NCI-H128 (cell line): Measurements from ENCODE around the gene IL12RB1.
"Not testable (repeated sequence)": the region's sequence is repeated elsewhere in the genome, so short reads cannot be mapped to it uniquely, and the experiment has no call there.

ENCODE experiments used
- DNase-seq: peaks from one replicate; lab custom pipeline; 2025; ENCODE audit not compliant: unreplicated experiment; lab: John Stamatoyannopoulos, UW

The IL12RB1 gene

DNA sequence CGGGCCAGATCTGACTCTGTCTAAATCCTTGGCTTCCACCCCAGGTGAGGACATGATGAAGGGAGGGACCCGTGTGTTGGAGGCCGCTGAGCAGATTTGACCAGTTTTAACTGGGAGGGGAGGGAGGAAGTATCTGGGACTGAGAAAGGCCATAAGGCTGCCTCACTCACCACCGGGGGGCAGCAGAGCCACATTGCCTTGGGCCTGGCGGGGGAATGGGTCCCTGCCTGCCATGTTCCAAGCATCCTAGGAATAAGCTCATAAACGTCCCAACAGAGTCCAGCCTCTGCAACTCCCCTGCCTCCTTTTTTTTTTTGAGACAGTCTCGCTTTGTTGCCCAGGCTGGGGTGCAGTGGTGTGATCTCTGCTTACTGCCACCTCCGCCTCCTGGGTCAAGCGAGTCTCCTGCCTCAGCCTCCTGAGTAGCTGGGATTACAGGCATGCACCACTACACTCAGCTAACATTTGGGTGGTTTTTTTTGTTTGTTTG lies 26.3 kb upstream of the IL12RB1 start:
- DNase-seq: peak; percentile 60

DNA sequence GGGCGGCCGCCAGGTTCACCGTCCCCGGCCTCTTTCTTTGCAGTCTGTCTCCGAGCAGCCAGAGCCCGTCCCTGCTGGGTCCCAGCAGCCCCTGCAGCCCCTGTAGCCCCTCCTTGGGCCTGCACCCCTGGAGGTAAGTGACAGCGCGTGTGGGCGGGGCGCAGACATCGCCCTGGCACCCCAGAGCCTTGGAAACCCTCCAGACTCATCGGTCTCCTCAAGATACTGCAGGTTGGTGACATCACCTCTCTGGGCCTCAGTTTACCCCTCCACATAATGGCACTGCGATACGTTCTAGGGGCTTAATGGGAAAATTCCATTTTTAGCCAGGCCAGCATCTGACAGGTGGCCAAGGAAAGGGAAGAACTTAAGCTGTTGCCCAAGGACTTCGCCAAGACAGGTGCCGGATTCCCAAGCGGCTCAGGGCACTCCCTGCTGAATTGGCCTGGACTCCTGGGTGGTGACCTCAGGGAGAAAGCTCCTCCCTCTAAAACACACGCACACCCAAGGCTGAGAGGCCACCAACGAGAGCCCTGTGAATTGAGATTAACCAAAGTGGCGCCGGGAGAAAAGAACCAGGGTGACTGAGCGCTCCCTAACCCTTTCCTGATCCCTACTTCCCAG lies 24.0 kb upstream of the IL12RB1 start:
- no peak for DNase-seq

DNA sequence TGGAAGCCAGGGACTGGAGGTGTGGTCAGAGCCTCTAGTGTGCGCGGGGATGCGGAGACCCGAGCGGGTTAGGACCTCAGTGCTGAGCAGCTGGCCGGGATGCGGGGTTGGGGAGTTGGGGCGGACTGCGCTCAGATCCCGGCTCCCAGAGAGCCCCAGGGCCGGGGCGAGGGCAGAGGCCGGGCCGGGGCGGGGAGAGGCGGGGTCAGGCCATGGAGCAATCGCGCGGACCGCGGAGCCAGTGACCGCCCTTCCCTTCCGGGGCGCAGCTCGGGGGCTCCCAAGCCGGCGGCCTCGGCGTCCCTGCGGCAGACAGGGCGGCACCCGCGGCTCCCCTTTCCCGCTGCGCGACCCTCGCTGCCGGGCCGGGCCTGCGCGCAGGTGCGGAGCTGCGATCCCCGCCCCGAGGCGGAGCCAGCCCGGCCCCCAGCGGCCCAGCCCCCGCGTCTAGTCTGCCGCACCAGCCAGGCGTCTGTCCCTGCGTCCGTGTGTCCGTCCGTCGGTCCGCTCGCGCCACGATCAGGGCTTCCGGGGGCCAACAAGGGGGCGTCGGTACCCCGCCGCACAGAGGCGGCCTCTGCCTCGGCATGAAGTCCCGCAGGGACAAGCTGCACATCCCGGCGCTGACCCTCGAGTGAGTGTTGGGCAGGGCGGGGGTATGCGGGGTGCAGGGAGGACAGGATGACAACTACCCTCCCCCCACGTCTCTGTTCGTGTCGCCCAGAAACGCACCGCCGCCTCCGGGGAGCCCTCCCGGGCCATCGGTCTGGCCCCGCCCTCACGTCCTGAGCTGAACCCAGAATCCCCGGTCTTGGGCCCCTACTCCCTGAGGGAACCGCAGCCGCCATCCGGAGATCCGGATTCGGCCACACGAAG lies 23.2 kb upstream of the IL12RB1 start:
- no peak for DNase-seq

DNA sequence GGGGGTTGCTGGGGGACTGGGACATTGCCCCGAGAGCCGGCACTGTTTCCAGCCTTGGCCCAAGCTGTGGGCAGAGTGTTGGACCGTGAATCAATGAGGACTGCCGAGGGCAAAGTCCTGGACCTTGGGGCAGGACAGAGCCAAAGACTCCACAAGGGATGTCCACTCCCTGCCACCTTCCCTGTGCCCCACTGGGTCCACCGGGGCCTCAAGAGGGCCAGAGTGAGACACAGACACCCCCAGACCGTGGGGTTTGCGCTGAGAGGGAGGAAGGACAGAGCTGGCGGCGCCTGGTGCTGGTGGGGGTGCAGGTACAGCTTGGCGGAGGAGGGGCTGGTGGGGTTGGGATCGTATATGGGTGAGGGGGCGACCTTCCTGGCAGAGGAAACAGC lies 22.6 kb upstream of the IL12RB1 start:
- DNase-seq: no peak

DNA sequence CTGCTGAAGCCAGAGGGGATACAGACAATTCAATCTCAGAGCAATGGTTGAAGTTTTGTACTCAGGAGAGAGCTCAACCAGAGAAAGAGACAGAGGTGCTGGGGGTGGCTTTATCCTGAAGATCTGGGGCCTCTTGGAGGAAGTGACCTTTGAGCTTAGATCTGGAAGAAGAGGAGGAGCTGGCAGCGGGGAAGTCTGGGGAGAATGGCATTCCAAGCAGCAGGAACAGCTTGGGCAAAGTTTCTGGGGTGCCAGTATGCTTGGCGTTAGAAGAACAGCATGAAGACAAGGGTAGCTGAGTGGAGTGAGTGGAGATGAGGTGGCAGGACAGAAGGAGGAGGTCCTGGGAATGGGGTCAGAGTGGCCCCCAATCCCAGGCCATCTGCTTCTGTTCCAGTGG lies 22.2 kb upstream of the IL12RB1 start:
- no peak for DNase-seq

DNA sequence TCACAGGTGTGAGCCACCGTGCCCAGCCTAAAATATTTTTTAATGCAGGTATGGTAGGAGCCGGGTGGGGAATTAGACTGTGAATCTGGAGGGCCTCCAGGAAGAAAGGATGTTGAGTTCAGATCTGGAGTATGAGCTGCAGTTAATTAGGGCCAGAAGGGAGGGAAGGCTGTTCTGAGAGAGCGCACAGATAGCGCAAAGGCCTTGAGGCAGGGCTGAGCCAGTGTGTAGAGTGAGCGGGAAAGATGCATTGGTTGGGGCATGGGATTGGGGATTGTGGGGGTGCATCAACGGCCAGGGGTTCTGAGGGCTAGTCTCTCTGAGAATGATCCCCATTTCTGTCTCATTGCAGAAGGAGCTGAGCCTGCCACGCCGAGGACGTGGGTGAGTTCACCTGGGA lies 20.5 kb upstream of the IL12RB1 start:
- no peak for DNase-seq

DNA sequence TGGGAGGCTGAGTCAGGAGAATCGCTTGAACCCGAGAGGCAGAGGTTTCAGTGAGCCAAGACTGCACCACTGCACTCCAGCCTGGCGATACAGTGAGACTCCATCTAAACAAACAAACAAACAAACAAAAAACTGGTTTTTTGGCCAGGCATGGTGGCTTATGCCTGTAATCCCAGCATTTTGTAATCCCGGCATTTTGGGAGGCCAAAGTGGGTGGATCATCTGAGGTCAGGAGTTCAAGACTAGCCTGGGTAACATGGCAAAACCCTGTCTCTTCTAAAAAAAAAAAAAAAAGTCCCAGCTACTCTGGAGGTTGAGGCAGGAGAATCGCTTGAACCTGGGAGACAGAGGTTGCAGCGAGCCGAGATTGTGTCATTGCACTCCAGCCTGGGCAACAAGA lies 18.5 kb upstream of the IL12RB1 start:
- not testable (repeated sequence) for DNase-seq

DNA sequence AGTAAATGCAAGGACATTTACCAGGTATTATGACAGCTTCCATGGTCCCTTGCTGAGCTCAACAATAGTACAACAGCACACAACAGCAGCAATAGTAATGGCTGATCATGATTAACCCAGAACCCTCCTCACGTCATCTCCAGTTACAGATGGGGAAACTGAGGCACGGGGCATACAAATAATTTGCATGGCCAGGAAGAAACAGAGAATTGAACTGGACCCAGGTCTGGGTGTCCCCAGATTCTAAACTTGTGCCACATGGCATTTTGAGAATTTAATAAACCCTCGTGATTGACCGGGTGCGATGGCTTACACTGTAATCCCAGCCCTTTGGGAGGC lies 18.0 kb upstream of the IL12RB1 start:
- DNase-seq: no peak

DNA sequence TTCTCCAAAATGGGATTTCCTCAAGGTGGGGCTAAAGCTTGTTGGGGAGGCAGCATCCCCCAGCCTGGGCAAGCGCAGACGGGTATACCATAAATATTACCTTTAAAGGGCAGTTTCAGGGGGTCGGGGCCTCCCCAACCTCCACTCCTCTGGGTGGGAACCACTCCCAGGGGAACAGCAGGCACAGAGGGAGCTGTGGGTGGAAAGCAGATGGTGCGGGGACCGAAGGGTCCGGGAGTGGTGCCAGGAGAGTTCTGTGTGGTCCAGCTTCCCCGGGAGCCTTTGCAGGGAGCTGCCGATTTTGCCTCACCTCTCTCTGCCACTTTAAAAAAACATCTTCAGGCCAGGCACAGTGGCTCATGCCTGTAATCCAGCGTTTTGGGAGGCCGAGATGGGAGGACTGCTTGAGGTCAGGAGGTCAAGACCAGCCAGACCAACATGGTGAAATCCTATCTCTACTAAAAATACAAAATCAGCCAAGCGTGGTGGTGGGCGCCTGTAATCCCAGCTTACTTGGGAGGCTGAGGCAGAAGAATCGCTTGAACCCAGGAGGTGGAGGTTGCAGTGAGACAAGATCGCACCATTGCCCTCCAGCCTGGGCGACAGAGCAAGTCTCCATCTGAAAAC lies 16.3 kb upstream of the IL12RB1 start:
- no peak for DNase-seq

DNA sequence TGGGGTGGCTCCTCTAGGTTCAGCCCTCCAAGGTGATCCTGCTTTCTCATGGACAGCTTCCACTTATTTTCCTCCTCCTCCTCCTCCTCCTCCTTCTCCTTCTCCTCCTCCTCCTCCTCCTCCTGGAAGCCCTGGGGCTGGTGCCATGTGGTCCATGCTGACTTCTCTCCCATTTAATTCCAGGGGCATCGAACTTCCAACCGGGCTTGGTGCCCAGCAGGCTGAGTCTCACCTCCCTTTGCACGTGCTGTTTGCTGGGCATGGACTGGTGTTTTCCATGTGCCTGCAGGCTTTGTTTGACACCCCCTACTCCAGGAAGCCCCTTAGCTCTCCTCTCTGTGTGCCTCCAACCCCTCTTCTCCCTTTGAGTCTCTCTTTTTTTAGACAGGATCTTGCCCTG lies 14.5 kb upstream of the IL12RB1 start:
- no peak for DNase-seq

DNA sequence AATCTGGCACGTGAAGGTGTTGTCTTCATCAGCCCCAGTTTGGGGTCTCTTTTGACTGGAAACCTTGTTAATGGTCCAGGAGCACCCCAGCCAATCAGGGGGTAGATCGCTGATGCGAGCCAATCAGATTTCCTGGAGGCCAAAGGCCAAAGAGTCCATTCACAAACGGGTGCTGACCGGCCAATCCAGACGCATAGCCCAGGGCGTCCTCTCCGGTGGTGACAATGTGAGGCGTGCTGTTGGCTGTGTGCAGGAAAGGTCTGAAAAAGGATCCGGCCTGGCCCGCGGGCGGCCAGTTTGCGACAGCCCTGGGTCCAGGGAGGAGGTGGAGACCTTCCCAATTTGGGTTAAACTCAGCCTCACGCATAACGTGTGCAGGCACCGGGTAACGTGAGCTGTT lies 14.0 kb upstream of the IL12RB1 start:
- DNase-seq: no peak

DNA sequence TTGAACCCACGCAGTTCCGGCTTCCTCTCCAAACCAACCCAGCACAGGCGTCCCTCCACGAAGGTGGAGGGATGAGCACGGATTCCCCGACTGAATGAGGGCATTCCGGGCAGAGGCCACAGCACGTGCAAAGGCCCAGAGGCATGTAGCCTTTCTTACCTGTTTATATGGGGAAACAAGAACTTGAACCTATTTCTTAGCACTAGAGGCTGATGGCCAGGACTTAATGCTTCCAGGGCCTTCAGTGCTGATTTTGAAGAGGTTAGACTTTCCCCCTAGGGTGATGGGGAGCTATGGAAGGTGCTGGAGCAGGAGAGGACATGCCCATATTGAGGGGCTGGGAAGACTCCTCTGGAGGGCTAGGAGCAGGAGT lies 12.9 kb upstream of the IL12RB1 start:
- DNase-seq: no peak

DNA sequence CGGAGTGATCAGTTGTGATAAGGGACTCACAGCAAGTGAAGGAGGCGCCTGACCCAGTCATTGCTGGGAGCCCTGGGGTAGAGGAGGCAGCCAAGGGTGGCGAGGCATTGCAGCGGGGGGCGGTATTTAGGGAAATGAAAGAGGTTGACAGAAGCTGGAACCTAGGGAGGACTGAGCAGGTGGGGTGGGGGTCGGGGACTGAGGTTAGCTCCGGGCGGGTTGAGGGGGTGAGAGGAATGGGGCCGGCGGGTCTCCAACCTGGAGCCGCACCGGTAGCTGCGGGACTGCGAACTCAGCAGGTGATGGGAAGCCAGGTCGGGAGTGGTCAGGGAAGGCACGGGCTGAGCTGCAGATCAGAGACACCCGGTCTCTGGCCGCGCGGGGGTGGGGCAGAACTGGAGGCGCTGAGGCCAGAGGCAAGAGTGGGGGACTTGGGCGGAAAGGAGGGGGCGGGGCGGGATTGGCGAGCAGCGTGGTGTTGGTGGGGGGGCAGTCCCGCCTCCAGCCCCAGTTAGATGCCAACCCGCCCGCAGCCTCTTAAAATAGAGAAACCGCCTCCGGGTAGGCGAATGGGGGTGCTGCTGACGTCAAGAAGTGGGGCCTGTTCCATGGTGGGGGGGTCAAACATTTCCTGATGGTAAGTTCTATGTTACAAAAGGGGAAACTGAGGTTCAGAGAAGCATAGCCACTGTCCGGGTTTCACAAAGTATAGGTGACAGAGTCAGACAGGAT lies 12.3 kb upstream of the IL12RB1 start:
- DNase-seq: no peak

DNA sequence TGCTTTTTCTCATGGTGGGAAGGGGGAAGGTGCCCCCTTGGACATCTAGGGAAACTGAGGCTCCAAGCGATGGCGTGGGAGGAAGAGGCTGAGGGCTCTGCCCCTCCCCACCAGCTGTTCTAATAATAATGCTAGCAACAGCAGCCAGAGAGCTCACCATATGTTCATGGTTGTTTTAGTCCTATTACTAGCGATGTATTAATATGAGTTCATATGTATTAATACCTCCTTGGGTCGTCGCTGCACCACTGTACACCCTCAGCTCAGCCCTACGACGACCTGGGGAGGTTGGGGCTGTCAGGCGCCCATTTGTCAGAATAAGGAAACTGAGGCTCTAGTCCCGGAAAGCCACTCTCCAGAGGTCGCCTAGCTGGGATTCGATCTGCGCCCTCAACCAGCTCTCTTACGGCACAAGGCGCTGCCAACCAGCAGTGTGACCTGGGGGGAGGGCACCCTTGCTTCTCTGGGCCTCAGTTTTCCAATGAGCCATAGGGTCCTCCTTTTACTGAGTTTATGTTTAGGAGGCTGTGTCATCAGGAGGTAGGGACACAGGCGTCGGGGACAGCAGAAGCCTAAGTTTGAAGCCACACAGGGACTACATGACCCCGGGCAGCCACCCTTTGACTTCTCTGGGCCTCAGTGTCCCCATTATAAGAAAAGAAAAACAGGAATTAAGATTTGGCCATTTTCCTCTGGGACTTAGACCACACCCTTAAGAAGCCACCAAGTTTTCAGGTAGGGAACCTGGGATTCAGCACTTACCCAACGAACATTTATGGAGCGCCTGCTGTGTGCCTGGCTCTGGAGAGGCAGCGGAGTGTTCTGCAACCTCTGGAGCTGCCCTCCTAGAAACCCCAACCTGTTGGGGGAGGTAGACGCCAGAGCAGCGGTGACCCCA lies 11.5 kb upstream of the IL12RB1 start:
- DNase-seq: no peak

DNA sequence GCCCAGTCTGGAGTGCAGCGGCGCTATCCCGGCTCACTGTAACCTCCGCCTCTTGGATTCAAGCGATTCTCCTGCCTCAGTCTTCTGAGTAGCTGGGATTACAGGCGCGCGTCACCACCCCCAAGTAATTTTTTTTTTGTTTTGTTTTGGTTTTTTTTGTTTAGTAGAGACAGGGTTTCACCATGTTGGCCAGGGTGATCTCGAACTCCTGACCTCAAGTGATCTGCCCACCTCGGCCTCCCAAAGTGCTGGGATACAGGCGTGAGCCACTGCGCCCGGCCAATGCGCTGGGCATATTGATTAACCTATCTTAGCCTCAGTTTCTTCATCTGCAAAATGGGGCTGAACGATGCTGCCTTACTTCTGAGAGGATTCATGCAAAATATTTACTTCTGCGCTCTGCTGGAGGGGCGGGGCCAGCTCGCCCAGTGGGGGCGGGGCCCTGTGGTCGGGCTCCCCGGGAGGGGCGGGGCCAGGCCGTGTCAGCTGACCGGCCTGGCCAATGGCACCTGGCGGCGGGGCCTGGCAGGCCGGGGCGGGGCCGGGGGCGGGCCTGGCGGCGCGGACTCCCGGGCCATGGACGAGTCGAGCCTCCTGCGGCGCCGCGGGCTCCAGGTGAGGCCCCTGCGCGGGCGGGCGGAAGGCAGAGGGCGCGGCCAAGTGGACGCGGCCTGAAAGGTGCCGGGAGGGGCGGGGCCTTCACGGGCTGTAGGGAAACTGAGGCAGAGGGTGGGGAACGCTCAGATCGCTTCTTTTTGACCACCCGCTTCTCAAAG lies 10.7 kb upstream of the IL12RB1 start, which contains the start of gene MAST3:
MAST3 (plus strand) TSS at position 562 of the 776 bp plus-strand sequence; CDS start at position 577, 15 bp downstream.
- DNase-seq: no peak

DNA sequence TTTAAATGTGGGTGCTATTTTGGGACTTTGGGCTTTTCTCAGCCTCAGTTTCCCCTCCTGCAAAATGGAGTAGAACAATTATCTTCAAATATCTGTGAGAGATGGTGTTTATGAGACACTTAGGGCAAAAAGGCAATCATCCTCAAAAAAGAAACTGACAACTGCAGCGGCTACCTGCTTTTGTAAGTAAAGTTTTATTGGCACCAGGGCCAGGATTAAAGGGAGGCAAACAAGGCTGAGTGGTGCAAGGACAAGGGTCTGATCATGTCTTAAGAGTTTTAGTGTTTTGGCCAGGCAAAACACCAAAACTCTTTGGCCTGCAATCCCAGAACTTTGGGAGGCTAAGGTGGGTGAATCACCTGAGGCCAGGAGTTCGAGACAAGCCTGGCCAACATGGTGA lies 9.5 kb upstream of the IL12RB1 start:
- no peak for DNase-seq

DNA sequence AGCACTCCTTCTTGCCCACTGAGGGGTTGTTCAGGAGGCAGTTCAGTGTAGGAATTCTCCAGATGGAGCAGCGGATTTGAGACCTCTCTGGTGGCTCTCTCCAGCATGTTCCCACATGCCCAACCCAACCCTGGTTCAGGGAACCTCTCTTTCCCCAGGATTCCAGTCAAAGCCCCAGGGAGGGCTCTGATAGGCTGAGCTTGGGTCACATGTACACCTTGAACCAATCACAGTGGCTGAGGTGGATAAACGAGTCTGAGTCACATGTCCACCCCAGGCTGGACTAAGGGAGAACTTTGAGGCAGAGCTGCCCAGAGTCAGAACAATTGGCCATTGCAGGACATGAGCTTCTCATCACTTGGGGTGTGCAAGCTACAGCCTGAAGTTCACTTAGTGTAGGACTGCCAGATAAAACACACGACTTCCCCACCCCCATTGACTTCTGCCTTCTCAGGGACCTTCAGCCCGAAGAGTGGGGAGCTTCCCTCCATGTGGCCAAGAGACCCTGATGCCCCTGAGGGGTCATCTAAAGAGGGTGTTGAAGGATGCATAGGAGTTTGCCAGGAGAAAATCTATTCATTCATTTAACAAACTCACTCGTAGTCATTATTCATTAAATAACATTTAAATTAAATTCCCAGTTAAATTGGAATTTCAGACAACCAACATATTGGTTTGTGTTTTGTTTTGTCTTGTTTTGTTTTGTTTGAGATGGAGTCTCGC lies 6.9 kb upstream of the IL12RB1 start:
- no peak for DNase-seq

DNA sequence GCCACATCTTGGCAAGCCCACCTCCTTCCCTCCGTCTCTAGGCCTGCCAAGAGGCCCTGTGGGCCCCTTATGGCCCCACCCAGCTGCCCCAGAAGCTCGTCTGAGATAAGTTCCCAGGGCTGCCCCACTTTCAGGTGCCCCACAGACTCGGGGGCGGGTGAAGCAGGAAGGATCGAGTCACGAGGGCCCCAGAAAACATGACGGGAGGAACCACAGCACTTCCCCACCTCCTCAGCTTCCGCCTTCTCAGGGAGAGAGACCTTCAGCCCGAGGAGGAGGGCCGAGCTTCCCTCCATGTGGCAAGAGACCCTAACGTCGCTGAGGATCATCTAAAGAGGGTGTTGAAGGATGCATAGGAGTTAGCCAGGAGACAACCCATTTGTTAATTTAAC lies 4.5 kb upstream of the IL12RB1 start:
- DNase-seq: no peak
